B cell (primary cell): ENCODE measurements around the gene TFDP1. TPM values are rescaled to one million over a fixed set of nuclear protein-coding genes. Genes with fewer than 3 reads are reported as not detected.

Source experiments
- ATAC-seq: fragments of 200-7000 bp; cut with Tn5 transposase; one replicate; pipeline ENCODE4 v1.10.0; 2021; ENCODE audit warnings: low read depth, mild to moderate bottlenecking, moderate number of reproducible peaks, moderate library complexity
- CTCF ChIA-PET: fragments of 350-600 bp; sonication (Branson Sonifier 250); formaldehyde crosslinking; loops from one replicate; lab custom pipeline; 2021; ENCODE audit warnings: antibody characterized with exemption, inconsistent platforms; lab: Charles Lee
- POLR2A ChIA-PET: fragments of 350-600 bp; sonication (Branson Sonifier 250); formaldehyde crosslinking; loops from one replicate; lab custom pipeline; 2021; ENCODE audit warnings: antibody characterized with exemption; lab: Charles Lee
- DNase-seq: peaks from one replicate; pipeline ENCODE4 v3.0.0; 2013
- H2AFZ ChIP-seq: 2 replicates; pipeline ENCODE4 v1.6.1; 2012; ENCODE audit warnings: mild to moderate bottlenecking, low read depth, low read length; ENCODE audit not compliant: insufficient read depth, poor library complexity, severe bottlenecking
- H3K27ac ChIP-seq, 2 donors: 1 replicate in 1 of 2; 2 replicates in 1 of 2; pipeline ENCODE4 v1.5.1; 2012 to 2013; ENCODE audit warnings: low read length in 2 of 2, mild to moderate bottlenecking in 2 of 2, moderate library complexity in 1 of 2
- H3K27me3 ChIP-seq, 4 experiments: fragments of 200-600 bp in 1 of 4; sonication (generic) in 1 of 4; replicated peaks in 1 of 4; 1 replicate in 2 of 4; 2 replicates in 2 of 4; pipeline versions ENCODE4 v1.6.1 to v1.7.0; 2013 to 2016; ENCODE audit warnings: low read length in 3 of 4, mild to moderate bottlenecking in 2 of 4, mixed read lengths in 1 of 4, moderate library complexity in 1 of 4; ENCODE audit not compliant: insufficient read depth in 4 of 4, control insufficient read depth in 3 of 4; ENCODE audit errors: control extremely low read depth in 1 of 4
- H3K36me3 ChIP-seq, 2 experiments: replicated peaks in 1 of 2; 1 replicate in 1 of 2; 2 replicates in 1 of 2; pipeline versions ENCODE4 v1.6.1 to v1.7.1; 2013; ENCODE audit warnings: low read length in 1 of 2; ENCODE audit not compliant: insufficient read depth in 2 of 2, control insufficient read depth in 1 of 2; ENCODE audit errors: control extremely low read depth in 1 of 2, extremely low read depth in 1 of 2
- H3K4me1 ChIP-seq, 2 donors: fragments of 200-600 bp in 1 of 2; sonication (generic) in 1 of 2; 1 replicate in 1 of 2; 2 replicates in 1 of 2; pipeline versions ENCODE4 v1.5.1 to v1.6.1; 2013 to 2017; ENCODE audit warnings: low read length in 2 of 2; ENCODE audit not compliant: control insufficient read depth in 2 of 2, insufficient read depth in 2 of 2
- H3K4me2 ChIP-seq: replicated peaks from 2 replicates; pipeline ENCODE3; 2012; ENCODE audit warnings: mild to moderate bottlenecking, low read depth, low read length; ENCODE audit not compliant: poor library complexity, severe bottlenecking
- H3K4me3 ChIP-seq, 5 experiments: fragments of 200-600 bp in 1 of 5; sonication (generic) in 1 of 5; 1 replicate in 3 of 5; 2 replicates in 2 of 5; pipeline versions ENCODE4 v1.5.1 to v1.7.0; 2011 to 2016; ENCODE audit warnings: low read length in 4 of 5, mild to moderate bottlenecking in 4 of 5, low read depth in 2 of 5, control low read depth in 1 of 5, moderate library complexity in 1 of 5; ENCODE audit not compliant: insufficient read depth in 1 of 5; ENCODE audit errors: control extremely low read depth in 1 of 5, extremely low read depth in 1 of 5
- H3K79me2 ChIP-seq: fragments of 200-600 bp; sonication (generic); one replicate; pipeline ENCODE4 v1.6.0; 2016; ENCODE audit warnings: low read length; ENCODE audit not compliant: control insufficient read depth, insufficient read depth
- H3K9ac ChIP-seq: fragments of 200-600 bp; sonication (generic); 2 replicates; pipeline ENCODE4 v1.6.1; 2017; ENCODE audit warnings: mild to moderate bottlenecking, low read length, moderate library complexity
- H3K9me3 ChIP-seq, 3 donors: one replicate each; pipeline versions ENCODE4 v1.6.1 to v1.7.1; 2013; ENCODE audit warnings: low read length in 2 of 3; ENCODE audit not compliant: control insufficient read depth in 2 of 3, insufficient read depth in 1 of 3; ENCODE audit errors: control extremely low read depth in 1 of 3
- H4K20me1 ChIP-seq: 2 replicates; pipeline ENCODE4 v1.6.0; 2012; ENCODE audit warnings: mild to moderate bottlenecking, low read length; ENCODE audit not compliant: insufficient read depth, control insufficient read depth, poor library complexity, severe bottlenecking
- H3K27ac Mint-ChIP-seq: one replicate; pipeline ENCODE4 v1.8.0; 2021; ENCODE audit warnings: mixed read lengths
- H3K27me3 Mint-ChIP-seq: one replicate; pipeline ENCODE4 v1.8.0; 2021; ENCODE audit warnings: mixed read lengths
- H3K4me1 Mint-ChIP-seq: one replicate; pipeline ENCODE4 v1.8.0; 2021; ENCODE audit warnings: mixed read lengths
- H3K4me3 Mint-ChIP-seq: one replicate; pipeline ENCODE4 v1.8.0; 2021; ENCODE audit warnings: mixed read lengths
- H3K9me3 Mint-ChIP-seq: one replicate; pipeline ENCODE4 v1.8.0; 2022; ENCODE audit warnings: mixed read lengths; ENCODE audit not compliant: insufficient read depth
- CTCF ChIP-seq: fragments of 200-600 bp; IDR thresholded peaks from one replicate; pipeline ENCODE4 v1.8.0; 2022; ENCODE audit warnings: antibody characterized with exemption, mild to moderate bottlenecking
- EZH2 ChIP-seq: IDR thresholded peaks from 2 replicates; pipeline ENCODE4 v1.6.1; 2012; ENCODE audit warnings: borderline replicate concordance, low read depth, mild to moderate bottlenecking, moderate library complexity, low read length; ENCODE audit not compliant: insufficient read depth, poor library complexity, severe bottlenecking
- WGBS: methylation state at CpG from one replicate; pipeline ENCODE4 v1.1.5; 2013; ENCODE audit warnings: missing lambda C conversion rate; ENCODE audit not compliant: insufficient coverage; 5-methylcytosine and 5-hydroxymethylcytosine counted together
- intact Hi-C: fragments of 100-400 bp; cut with micrococcal nuclease; formaldehyde crosslinking; loops from one replicate; pipeline ENCODE4 v1.10.0; 2022
- polyA plus RNA-seq: library from polyadenylated mRNA; depleted of rRNA; stranded (reverse); fragments of >200 nt; gene quantifications from 2 replicates; pipeline ENCODE4 v1.2.3, GENCODE V29; 2012
- total RNA-seq, 2 donors: library from RNA; stranded (reverse); fragments of 120-200 nt in 1 of 2; gene quantifications; 1 replicate in 1 of 2; 2 replicates in 1 of 2; pipeline versions ENCODE4 v1.2.3 to v1.2.4, GENCODE V29; 2013 to 2022

TFDP1 gene
- total and polyA plus RNA-seq, 2 donors (not counting 1 experiment from before 2014, with no cell fraction given) = 19.1 to 31.1 TPM

- no peak overlapping the region for H3K27ac Mint-ChIP-seq
Measured at GRCh38 chr13:113625965-113626721, 41.6 kb downstream of the TFDP1 start.

More at GRCh38 chr13:113625965-113626721, 41.6 kb downstream of the TFDP1 start:
- Histone ChIP-seq H4K20me1 (peaks cover 6% of the 10 kb centered on the region), H3K4me3 (no peak overlapping the region), H3K27me3 (no peaks in the 10 kb centered on the region), H3K36me3 (peaks cover 0 to 19% of the 10 kb centered on the region in 2 experiments), H3K4me1 (no peaks in the 10 kb centered on the region), H3K9me3 (no peaks in the 10 kb centered on the region), H3K9ac (no peak overlapping the region), H2AFZ (no peak overlapping the region), H3K4me2 (no peak overlapping the region), H3K27ac (no peak overlapping the region), H3K79me2 (peaks cover 42% of the 10 kb centered on the region)
- TF ChIP-seq EZH2 (no peak), CTCF (no peak)
- 98% methylated on average over 21 of the region's 24 CpGs for WGBS
- intact Hi-C loops = no loop called here
- no peaks in the 10 kb centered on the region for H3K9me3 Mint-ChIP-seq
- H3K4me3 Mint-ChIP-seq = no peak overlapping the region
- H3K27me3 Mint-ChIP-seq = no peaks in the 10 kb centered on the region
- no peak for DNase-seq
- no peak for ATAC-seq
- POLR2A ChIA-PET = no interaction called here
- H3K4me1 Mint-ChIP-seq = no peaks in the 10 kb centered on the region
- CTCF ChIA-PET = no interaction called here
